HepG2 (cell line): Measurements from ENCODE around the gene EFNA3. TPM values are rescaled to one million over a fixed set of nuclear protein-coding genes. Genes with fewer than 3 reads are reported as not detected.

Experiments used
- ARID4A ChIP-seq: sonication (generic); formaldehyde crosslinking; IDR thresholded peaks from 2 replicates; pipeline ENCODE4 v1.5.0; 2020; ENCODE audit warnings: mild to moderate bottlenecking, missing genetic modification reagents, borderline replicate concordance
- CREB1 ChIP-seq, 2 experiments: fragments of 450-650 bp in 1 of 2; IDR thresholded peaks; 2 replicates each; pipeline ENCODE4 v1.6.1; 2016 to 2017; ENCODE audit warnings: control low read depth in 1 of 2, mild to moderate bottlenecking in 1 of 2, missing compliant biosample characterization in 1 of 2, missing genetic modification characterization in 1 of 2
- FOXC1 ChIP-seq: sonication (generic); formaldehyde crosslinking; IDR thresholded peaks from 2 replicates; pipeline ENCODE4 v1.8.0; 2022; ENCODE audit warnings: mild to moderate bottlenecking, missing genetic modification reagents, borderline replicate concordance
- HMGA1 ChIP-seq: sonication (generic); formaldehyde crosslinking; conservative IDR thresholded peaks from 2 replicates; pipeline ENCODE4 v1.4.0; 2020; ENCODE audit warnings: missing genetic modification reagents
- HMGXB3 ChIP-seq: sonication (generic); formaldehyde crosslinking; IDR thresholded peaks from 2 replicates; pipeline ENCODE4 v1.4.0; 2020; ENCODE audit warnings: missing genetic modification reagents, borderline replicate concordance
- MAFG ChIP-seq: sonication (generic); formaldehyde crosslinking; IDR thresholded peaks from 2 replicates; pipeline ENCODE4 v1.5.1; 2020; ENCODE audit warnings: mild to moderate bottlenecking, missing genetic modification reagents
- MAX ChIP-seq: IDR thresholded peaks from 2 replicates; pipeline ENCODE4 v1.6.1; 2012; ENCODE audit warnings: inconsistent platforms
- NFATC3 ChIP-seq: sonication (generic); formaldehyde crosslinking; IDR thresholded peaks from 2 replicates; pipeline ENCODE4 v1.5.1; 2020; ENCODE audit warnings: mild to moderate bottlenecking, missing genetic modification reagents
- NFE2 ChIP-seq: sonication (generic); formaldehyde crosslinking; IDR thresholded peaks from 2 replicates; pipeline ENCODE4 v1.4.0; 2020; ENCODE audit warnings: missing genetic modification reagents
- NFYB ChIP-seq: sonication (generic); formaldehyde crosslinking; IDR thresholded peaks from 2 replicates; pipeline ENCODE4 v1.4.0; 2020; ENCODE audit warnings: missing genetic modification reagents
- PPARG ChIP-seq: conservative IDR thresholded peaks from 2 replicates; pipeline ENCODE4 v1.6.1; 2016; ENCODE audit warnings: missing biosample characterization, missing genetic modification reagents
- SIX1 ChIP-seq: sonication (generic); formaldehyde crosslinking; IDR thresholded peaks from 2 replicates; pipeline ENCODE4 v1.4.0; 2020; ENCODE audit warnings: missing genetic modification reagents, borderline replicate concordance
- ZBTB2 ChIP-seq: sonication (generic); formaldehyde crosslinking; IDR thresholded peaks from 2 replicates; pipeline ENCODE4 v1.8.0; 2022; ENCODE audit warnings: low read depth, missing genetic modification reagents
- ZBTB42 ChIP-seq: sonication (generic); formaldehyde crosslinking; IDR thresholded peaks from 2 replicates; pipeline ENCODE4 v1.5.0; 2020; ENCODE audit warnings: mild to moderate bottlenecking, missing genetic modification reagents
- ZFY ChIP-seq: sonication (generic); formaldehyde crosslinking; IDR thresholded peaks from 2 replicates; pipeline ENCODE4 v1.4.0; 2020; ENCODE audit warnings: missing genetic modification reagents
- ZKSCAN1 ChIP-seq: fragments of 150-350 bp; IDR thresholded peaks from 2 replicates; pipeline ENCODE4 v1.6.1; 2014; ENCODE audit warnings: low read length
- ZNF460 ChIP-seq: sonication (generic); formaldehyde crosslinking; IDR thresholded peaks from 2 replicates; pipeline ENCODE4 v1.5.1; 2020; ENCODE audit warnings: missing genetic modification reagents, mild to moderate bottlenecking, borderline replicate concordance
- ZNF670 ChIP-seq: sonication (generic); formaldehyde crosslinking; IDR thresholded peaks from 2 replicates; pipeline ENCODE4 v1.8.0; 2022; ENCODE audit warnings: mild to moderate bottlenecking, missing genetic modification reagents, borderline replicate concordance
- ZNF776 ChIP-seq: sonication (generic); formaldehyde crosslinking; IDR thresholded peaks from 2 replicates; pipeline ENCODE4 v1.4.0; 2020; ENCODE audit warnings: mild to moderate bottlenecking, missing genetic modification reagents
- ZNF839 ChIP-seq: sonication (generic); formaldehyde crosslinking; IDR thresholded peaks from 2 replicates; pipeline ENCODE4 v1.4.0; 2020; ENCODE audit warnings: missing genetic modification reagents, mild to moderate bottlenecking, borderline replicate concordance
- polyA plus RNA-seq, 8 experiments: library from polyadenylated mRNA; depleted of rRNA in 3 of 8; stranded (reverse) in 7 of 8; unstranded in 1 of 8; fragments of >200 nt; fragmentation: Illumina TruSeq in 4 of 8; extraction: Trizol in 4 of 8; gene quantifications; 2 replicates each; pipeline versions ENCODE4 v1.2.1 to v1.2.3, GENCODE V29; 2011 to 2016; ENCODE audit warnings: low read depth in 4 of 8, missing spikeins in 1 of 8, mixed read lengths in 1 of 8; ENCODE audit not compliant: insufficient read depth in 1 of 8
- total RNA-seq, 5 experiments: library from RNA; depleted of rRNA; stranded (reverse); fragments of >200 nt; fragmentation: Illumina TruSeq; extraction: Trizol; gene quantifications; 2 replicates each; pipeline ENCODE4 v1.2.3, GENCODE V29; 2016; ENCODE audit warnings: low read depth in 1 of 5

The EFNA3 gene
- total and polyA plus RNA-seq, 2 of the 13 experiments (the other 11 are each of a cell fraction or from before 2014, with no cell fraction given): 1.0 to 5.7 TPM

GRCh38 chr1:155134880-155135414 lies 56.3 kb downstream of the EFNA3 start (continued):
- TF ChIP-seq ZNF670 (0 out of 2 replicates have a peak, but pooled peaks have one; percentile 18), MAX (no peak), PPARG (CRISPR knock-in tag) (peak; percentile 66), ZBTB2 (CRISPR knock-in tag) (no peak), HMGXB3 (CRISPR knock-in tag) (peak; percentile 81; the same call in 1 of the 2 replicates), SIX1 (CRISPR knock-in tag) (no peak), ARID4A (no peak), CREB1 (IDR thresholded peaks at IDR 0.05) (peak; percentile 78), CREB1 (CRISPR knock-in tag; IDR thresholded peaks at IDR 0.05) (no peak), ZKSCAN1 (no peak), ZFY (no peak; the same call in 1 of the 2 replicates), ZBTB42 (CRISPR knock-in tag) (no peak), NFE2 (no peak), ZNF776 (CRISPR knock-in tag) (no peak), FOXC1 (CRISPR knock-in tag) (no peak), NFATC3 (no peak), NFYB (CRISPR knock-in tag) (peak; percentile 32; the same call in 1 of the 2 replicates), MAFG (CRISPR knock-in tag) (no peak), ZNF839 (CRISPR knock-in tag) (no peak), ZNF460 (CRISPR knock-in tag) (no peak; the same call in 1 of the 2 replicates), HMGA1 (CRISPR knock-in tag) (no peak)
